Pancreas (tissue), 10 donors: ENCODE data around the gene NXPE3. TPM values are rescaled to one million over a fixed set of nuclear protein-coding genes. Genes with fewer than 3 reads are reported as not detected.

Experiments used
- ATAC-seq, 4 donors: fragments of 200-7000 bp; cut with Tn5 transposase; one replicate each; pipeline versions ENCODE4 v1.8.0 to v1.9.1; 2020; ENCODE audit warnings: mild to moderate bottlenecking in 4 of 4, moderate library complexity in 4 of 4
- DNase-seq, 6 donors: peaks; one replicate each; pipeline ENCODE4 v3.0.0-alpha.2; 2020
- FAIRE-seq: peaks from 2 replicates; lab custom pipeline; 2012; peaks lifted over from hg19 to GRCh38; lab: Jason Lieb, UNC
- H3K27ac ChIP-seq, 4 donors: fragments of 200-600 bp; sonication (generic); 1 replicate in 3 of 4; 2 replicates in 1 of 4; pipeline versions ENCODE4 v1.5.0 to v1.8.0; 2020
- H3K27me3 ChIP-seq, 4 donors: fragments of 200-600 bp; one replicate each; pipeline ENCODE4 v1.8.0; 2021
- H3K36me3 ChIP-seq, 3 donors: fragments of 200-600 bp; sonication (generic) in 1 of 3; one replicate each; pipeline versions ENCODE4 v1.5.0 to v1.8.0; 2020 to 2021
- H3K4me1 ChIP-seq, 3 donors: fragments of 200-600 bp; one replicate each; pipeline ENCODE4 v1.8.0; 2021
- H3K4me3 ChIP-seq, 4 donors: fragments of 200-600 bp; sonication (generic) in 2 of 4; one replicate each; pipeline versions ENCODE4 v1.5.0 to v1.8.0; 2020 to 2021
- H3K9me3 ChIP-seq, 4 donors: fragments of 200-600 bp; one replicate each; pipeline ENCODE4 v1.8.0; 2021
- CTCF ChIP-seq, 4 donors: fragments of 200-600 bp; sonication (generic) in 3 of 4; IDR thresholded peaks; one replicate each; pipeline versions ENCODE4 v1.5.0 to v1.8.0; 2021; ENCODE audit warnings: antibody characterized with exemption in 4 of 4
- whole genome bisulfite sequencing, 2 donors: extraction: QIAGEN DNeasy Blood & Tissue Kit; methylation state at CpG; one replicate each; pipeline ENCODE4 v1.1.7; 2013; 5-methylcytosine and 5-hydroxymethylcytosine counted together
- intact Hi-C, 3 donors: fragments of 100-400 bp; cut with DNase I; formaldehyde crosslinking; loops; one replicate each; pipeline versions ENCODE4 v1.11.1 to v1.14.2; 2022
- polyA plus RNA-seq, 2 donors: library from polyadenylated mRNA; stranded (reverse); fragments of 200-250 nt; gene quantifications; one replicate each; pipeline ENCODE4 v1.2.3, GENCODE V29; 2013
- total RNA-seq, 6 donors: library from RNA; stranded (reverse); fragmentation: NEBNext Ultra II Directional in 4 of 6; extraction: Animal tissue kit (Norgen Biotek cat#: 25700) in 4 of 6; gene quantifications; one replicate each; pipeline versions ENCODE4 v1.2.1 to v1.2.4, GENCODE V29; 2021 to 2023
- donor health status: healthy with polysubstance abuse.
- donor health status: DM: no; HTN: no; CAD: no; lungs with moderate emphysema.
- donor health status: DM: no; HTN: no; CAD: no.
- donor health status: control.
- donor health status: control.
- donor health status: Bipolar disorder and iron deficiency.
- donor health status: DM: yes; HTN: yes; CAD: no.
- donor health status: DM: no; HTN: no; CAD: no.
- donor health status: DM: no; HTN: no; CAD: no.
- donor health status: DM: yes; HTN: yes; CAD: no.

The NXPE3 gene
- total and polyA plus RNA-seq, 8 donors, result 1.4 to 4.3 (median 2.4) TPM

GRCh38 chr3:101819649-101820206 is 40.7 kb downstream of the NXPE3 start:
- no peak for TF ChIP-seq CTCF (IDR thresholded peaks at IDR 0.05)
- H3K36me3 ChIP-seq, result no peaks in the 10 kb centered on the region
- H3K27ac ChIP-seq, result no peak overlapping the region
- no peaks in the 10 kb centered on the region for H3K9me3 ChIP-seq
- ATAC-seq (no peak), FAIRE-seq (no peak), DNase-seq (no peak)
- H3K4me1 ChIP-seq, result peaks cover 0 to 6% (median under 1%) of the 10 kb centered on the region in 3 donors
- no peaks in the 10 kb centered on the region for H3K27me3 ChIP-seq
- intact Hi-C loops, result no loop called here
- no peak overlapping the region for H3K4me3 ChIP-seq
- WGBS, 2 donors, result 89 to 92% methylated on average over 2 of the region's 2 CpGs

GRCh38 chr3:101821503-101821902 is 42.5 kb downstream of the NXPE3 start:
- WGBS, 2 donors, result 98% methylated on average over 19 of the region's 19 CpGs
- no peak for FAIRE-seq
- no peak for ATAC-seq

GRCh38 chr3:101823525-101823924 is 44.5 kb downstream of the NXPE3 start:
- Histone ChIP-seq H3K4me3 (no peak overlapping the region), H3K36me3 (no peaks in the 10 kb centered on the region), H3K9me3 (no peaks in the 10 kb centered on the region), H3K27me3 (no peaks in the 10 kb centered on the region), H3K27ac (no peak overlapping the region), H3K4me1 (peaks cover 4 to 18% (median 6%) of the 10 kb centered on the region in 3 donors)
- no peak for ATAC-seq
- intact Hi-C loops, result no loop called here
- no peak for TF ChIP-seq CTCF (IDR thresholded peaks at IDR 0.05)
- WGBS, 2 donors, result 78 to 79% methylated on average over 5 of the region's 5 CpGs
- FAIRE-seq, result no peak
- DNase-seq, result no peak

More at GRCh38 chr3:101821503-101821902, 42.5 kb downstream of the NXPE3 start:
- no peaks in the 10 kb centered on the region for H3K36me3 ChIP-seq
- no peaks in the 10 kb centered on the region for H3K27me3 ChIP-seq
- H3K4me3 ChIP-seq, result no peak overlapping the region
- no peak for TF ChIP-seq CTCF (IDR thresholded peaks at IDR 0.05)
- H3K27ac ChIP-seq, result no peak overlapping the region
- H3K4me1 ChIP-seq, result peaks cover 0 to 9% (median 4%) of the 10 kb centered on the region in 3 donors
- DNase-seq, result no peak
- no peaks in the 10 kb centered on the region for H3K9me3 ChIP-seq
- intact Hi-C loops, result no loop called here

- Histone ChIP-seq H3K27me3 (no peaks in the 10 kb centered on the region), H3K9me3 (no peaks in the 10 kb centered on the region), H3K27ac (no peak overlapping the region), H3K36me3 (no peaks in the 10 kb centered on the region), H3K4me1 (peaks cover 4 to 30% (median 6%) of the 10 kb centered on the region in 3 donors), H3K4me3 (no peak overlapping the region)
- no peak for DNase-seq
- no peak for TF ChIP-seq CTCF (IDR thresholded peaks at IDR 0.05)
- no peak for ATAC-seq
- WGBS, 2 donors, result 69 to 71% methylated on average over 3 of the region's 3 CpGs
- intact Hi-C loops, result no loop called here
- no peak for FAIRE-seq
Observed at GRCh38 chr3:101824702-101825101, 45.7 kb downstream of the NXPE3 start.

GRCh38 chr3:101825904-101826445 is 47.0 kb downstream of the NXPE3 start:
- H3K4me1 ChIP-seq, result peaks cover 4 to 31% (median 6%) of the 10 kb centered on the region in 3 donors
- no peaks in the 10 kb centered on the region for H3K9me3 ChIP-seq
- no peaks in the 10 kb centered on the region for H3K27me3 ChIP-seq
- H3K4me3 ChIP-seq, result no peak overlapping the region
- intact Hi-C loops, result no loop called here
- no peaks in the 10 kb centered on the region for H3K36me3 ChIP-seq
- TF ChIP-seq CTCF (IDR thresholded peaks at IDR 0.05), result no peak
- DNase-seq, result no peak
- no peak for FAIRE-seq
- ATAC-seq, result peak in 3 of 4 donors; percentile 10 to 29 (median 29)
- 32 to 34% methylated on average over 2 of the region's 2 CpGs for WGBS, 2 donors
- H3K27ac ChIP-seq, result peak overlapping the region in 3 of 4 donors; percentile 17 to 91 (median 89)
